ENCODE data around the gene ZNF839.

DNA sequence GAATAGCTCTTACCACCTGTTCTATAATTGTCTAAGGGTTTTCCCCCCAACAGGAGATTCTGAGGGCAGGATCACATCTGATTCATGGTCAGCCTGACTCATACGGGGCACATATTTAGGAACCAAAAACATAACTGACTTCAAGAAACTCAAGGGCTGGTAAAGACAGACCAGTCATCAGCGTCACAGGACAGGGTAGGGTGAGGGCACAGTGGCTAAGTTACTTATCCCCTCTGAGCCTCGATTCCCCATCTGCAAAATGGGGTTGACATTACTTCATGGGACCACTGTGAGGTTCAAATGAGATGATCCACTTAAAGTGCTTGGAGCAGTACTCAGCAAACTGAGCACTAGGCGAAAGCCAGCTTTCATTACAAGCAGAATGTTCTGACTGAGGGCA lies 42.5 kb downstream of the ZNF839 start:
- no peak for TF ChIP-seq JUND (IDR thresholded peaks at IDR 0.05)
- TF ChIP-seq SIN3A (IDR thresholded peaks at IDR 0.05; ENCODE audit: borderline replicate concordance, low read depth, low read length) = no peak
- TF ChIP-seq TAF1 (IDR thresholded peaks at IDR 0.05; ENCODE audit: borderline replicate concordance, low read depth, low read length) = no peak
- TF ChIP-seq, protein P1, sequence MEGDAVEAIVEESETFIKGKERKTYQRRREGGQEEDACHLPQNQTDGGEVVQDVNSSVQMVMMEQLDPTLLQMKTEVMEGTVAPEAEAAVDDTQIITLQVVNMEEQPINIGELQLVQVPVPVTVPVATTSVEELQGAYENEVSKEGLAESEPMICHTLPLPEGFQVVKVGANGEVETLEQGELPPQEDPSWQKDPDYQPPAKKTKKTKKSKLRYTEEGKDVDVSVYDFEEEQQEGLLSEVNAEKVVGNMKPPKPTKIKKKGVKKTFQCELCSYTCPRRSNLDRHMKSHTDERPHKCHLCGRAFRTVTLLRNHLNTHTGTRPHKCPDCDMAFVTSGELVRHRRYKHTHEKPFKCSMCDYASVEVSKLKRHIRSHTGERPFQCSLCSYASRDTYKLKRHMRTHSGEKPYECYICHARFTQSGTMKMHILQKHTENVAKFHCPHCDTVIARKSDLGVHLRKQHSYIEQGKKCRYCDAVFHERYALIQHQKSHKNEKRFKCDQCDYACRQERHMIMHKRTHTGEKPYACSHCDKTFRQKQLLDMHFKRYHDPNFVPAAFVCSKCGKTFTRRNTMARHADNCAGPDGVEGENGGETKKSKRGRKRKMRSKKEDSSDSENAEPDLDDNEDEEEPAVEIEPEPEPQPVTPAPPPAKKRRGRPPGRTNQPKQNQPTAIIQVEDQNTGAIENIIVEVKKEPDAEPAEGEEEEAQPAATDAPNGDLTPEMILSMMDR (IDR thresholded peaks at IDR 0.05) = no peak
- TF ChIP-seq, protein P2, sequence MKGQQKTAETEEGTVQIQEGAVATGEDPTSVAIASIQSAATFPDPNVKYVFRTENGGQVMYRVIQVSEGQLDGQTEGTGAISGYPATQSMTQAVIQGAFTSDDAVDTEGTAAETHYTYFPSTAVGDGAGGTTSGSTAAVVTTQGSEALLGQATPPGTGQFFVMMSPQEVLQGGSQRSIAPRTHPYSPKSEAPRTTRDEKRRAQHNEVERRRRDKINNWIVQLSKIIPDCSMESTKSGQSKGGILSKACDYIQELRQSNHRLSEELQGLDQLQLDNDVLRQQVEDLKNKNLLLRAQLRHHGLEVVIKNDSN (IDR thresholded peaks at IDR 0.05; ENCODE audit: borderline replicate concordance, low read depth) = no peak
